GM18519 (cell line): ENCODE data around the gene PRKRA.
"Not testable (repeated sequence)": the region's sequence is repeated elsewhere in the genome, so short reads cannot be mapped to it uniquely, and the experiment has no call there.

Experiments used
- ATAC-seq: cut with Tn5 transposase; IDR thresholded peaks from one replicate; pipeline ENCODE4 v1.9.1; 2021; ENCODE audit warnings: mild to moderate bottlenecking, moderate library complexity; ENCODE audit not compliant: unreplicated experiment, low FRiP score

Gene PRKRA

GRCh38 chr2:178415979-178416378 is 35.0 kb downstream of the PRKRA start:
- no peak for ATAC-seq

- ATAC-seq, result peak; percentile 71
Observed at GRCh38 chr2:178414266-178415247, 36.4 kb downstream of the PRKRA start.

- peak; percentile 71 for ATAC-seq
Observed at GRCh38 chr2:178413472-178414265, 37.3 kb downstream of the PRKRA start.

GRCh38 chr2:178412453-178412852 is 38.5 kb downstream of the PRKRA start:
- not testable (repeated sequence) for ATAC-seq

GRCh38 chr2:178412047-178412446 is 38.9 kb downstream of the PRKRA start:
- no peak for ATAC-seq

GRCh38 chr2:178409261-178409660 is 41.7 kb downstream of the PRKRA start:
- no peak for ATAC-seq

GRCh38 chr2:178404368-178404767 is 46.6 kb downstream of the PRKRA start:
- peak; percentile 99 for ATAC-seq

GRCh38 chr2:178403671-178404306 is 47.2 kb downstream of the PRKRA start:
- peak; percentile 15 for ATAC-seq

GRCh38 chr2:178401994-178402437 is 49.0 kb downstream of the PRKRA start:
- ATAC-seq, result no peak

- ATAC-seq, result peak; percentile 94
Observed at GRCh38 chr2:178397002-178397605, 53.9 kb downstream of the PRKRA start.

GRCh38 chr2:178395941-178396570 is 54.9 kb downstream of the PRKRA start:
- ATAC-seq, result no peak

- no peak for ATAC-seq
Observed at GRCh38 chr2:178395295-178395694, 55.7 kb downstream of the PRKRA start.

GRCh38 chr2:178394859-178395258 is 56.1 kb downstream of the PRKRA start:
- ATAC-seq, result no peak

GRCh38 chr2:178392215-178392614 is 58.8 kb downstream of the PRKRA start:
- ATAC-seq, result no peak

- no peak for ATAC-seq
Observed at GRCh38 chr2:178391701-178392100, 59.3 kb downstream of the PRKRA start.

GRCh38 chr2:178388287-178388686 is 62.7 kb downstream of the PRKRA start:
- ATAC-seq, result no peak

- ATAC-seq, result no peak
Observed at GRCh38 chr2:178386986-178387597, 63.9 kb downstream of the PRKRA start.

- ATAC-seq, result no peak
Observed at GRCh38 chr2:178385595-178386148, 65.3 kb downstream of the PRKRA start.

- ATAC-seq, result no peak
Observed at GRCh38 chr2:178383718-178384117, 67.3 kb downstream of the PRKRA start.
